OCI-LY7 (cell line): ENCODE data around the gene NAV1. TPM values are rescaled to one million over a fixed set of nuclear protein-coding genes. Genes with fewer than 3 reads are reported as not detected.

ENCODE experiments used
- BruUV-seq: library from RNA; stranded (reverse); fragments of 400-500 nt; replicated peaks from 2 replicates; lab custom pipeline; 2021; lab: Mats Ljungman, UMichigan
- CTCF ChIA-PET: fragments of 300-600 bp; sonication (Branson Sonifier 250); formaldehyde crosslinking; loops from one replicate; lab custom pipeline; 2022; ENCODE audit warnings: antibody characterized with exemption; ENCODE audit not compliant: unreplicated experiment; lab: Charles Lee
- POLR2A ChIA-PET: fragments of 300-600 bp; sonication (Branson Sonifier 250); formaldehyde crosslinking; loops from one replicate; lab custom pipeline; 2022; ENCODE audit warnings: antibody characterized with exemption; lab: Charles Lee
- DNase-seq: peaks from one replicate; pipeline ENCODE4 v3.0.0-alpha.2; 2015; ENCODE audit warnings: low spot score
- H2AFZ ChIP-seq: fragments of 200-600 bp; sonication (generic), shearing (Covaris generic); 2 replicates; pipeline ENCODE4 v1.6.1; 2014; ENCODE audit warnings: mild to moderate bottlenecking, antibody characterized with exemption, low read length, moderate library complexity
- H3K27ac ChIP-seq: fragments of 200-600 bp; sonication (generic); 2 replicates; pipeline ENCODE4 v1.5.1; 2014; ENCODE audit warnings: mixed run types, low read depth, mild to moderate bottlenecking, moderate library complexity, low read length, inconsistent platforms; ENCODE audit not compliant: poor library complexity, severe bottlenecking
- H3K36me3 ChIP-seq: fragments of 200-600 bp; sonication (generic); 2 replicates; pipeline ENCODE4 v1.6.1; 2014; ENCODE audit warnings: mild to moderate bottlenecking, antibody characterized with exemption, low read length, moderate library complexity, mixed read lengths; ENCODE audit not compliant: insufficient read depth
- H3K4me1 ChIP-seq: fragments of 200-600 bp; sonication (generic); 2 replicates; pipeline ENCODE4 v1.5.1; 2014; ENCODE audit warnings: mild to moderate bottlenecking, low read length; ENCODE audit not compliant: insufficient read depth, poor library complexity, severe bottlenecking
- H3K4me2 ChIP-seq: fragments of 200-600 bp; sonication (generic); 2 replicates; pipeline ENCODE4 v1.6.1; 2014; ENCODE audit warnings: mild to moderate bottlenecking, low read length
- H3K4me3 ChIP-seq: fragments of 200-600 bp; sonication (generic); 2 replicates; pipeline ENCODE4 v1.5.1; 2014; ENCODE audit warnings: mild to moderate bottlenecking, low read depth, low read length; ENCODE audit not compliant: poor library complexity, severe bottlenecking
- H3K79me2 ChIP-seq: fragments of 200-600 bp; sonication (generic); 2 replicates; pipeline ENCODE4 v1.6.1; 2016; ENCODE audit warnings: low read depth, mild to moderate bottlenecking, low read length, moderate library complexity, mixed read lengths; ENCODE audit not compliant: insufficient read depth
- H3K9me2 ChIP-seq: fragments of 200-600 bp; sonication (generic); 2 replicates; pipeline ENCODE4 v1.6.1; 2016; ENCODE audit warnings: mild to moderate bottlenecking, low read length, mixed read lengths; ENCODE audit not compliant: insufficient read depth
- H3K9me3 ChIP-seq: fragments of 200-600 bp; sonication (generic); 2 replicates; pipeline ENCODE4 v1.6.1; 2014; ENCODE audit warnings: mild to moderate bottlenecking, mixed run types, low read length, mixed read lengths
- H4K20me1 ChIP-seq: fragments of 200-600 bp; sonication (generic); 2 replicates; pipeline ENCODE4 v1.6.1; 2014; ENCODE audit warnings: mild to moderate bottlenecking, antibody characterized with exemption, low read length, moderate library complexity, mixed read lengths; ENCODE audit not compliant: insufficient read depth
- CTCF ChIP-seq: fragments of 200-600 bp; sonication (generic); conservative IDR thresholded peaks from 2 replicates; pipeline ENCODE4 v1.5.1; 2014; ENCODE audit warnings: mild to moderate bottlenecking, antibody characterized with exemption, low read length, moderate library complexity, mixed read lengths
- EZH2phosphoT487 ChIP-seq: fragments of 200-600 bp; sonication (generic); IDR thresholded peaks from 2 replicates; pipeline ENCODE4 v1.6.1; 2018; ENCODE audit warnings: low read depth, borderline replicate concordance, mild to moderate bottlenecking, mixed run types, antibody characterized with exemption, low read length, moderate library complexity, mixed read lengths
- intact Hi-C: fragments of 100-400 bp; cut with micrococcal nuclease; formaldehyde crosslinking; loops from one replicate; pipeline ENCODE4 v1.10.0; 2022; ENCODE audit not compliant: unreplicated experiment
- total RNA-seq, 2 experiments: library from RNA; depleted of rRNA in 1 of 2; stranded (reverse); fragments of >200 nt in 1 of 2; shearing (Covaris generic) in 1 of 2; gene quantifications; 2 replicates each; pipeline ENCODE4 v1.2.3, GENCODE V29; 2014 to 2022

The NAV1 gene
- total RNA-seq, 2 experiments from 2014 or later: 4.2 to 20.7 TPM

- CTCF ChIA-PET: no interaction called here
- DNase-seq: no peak
These were observed 2.4 kb upstream of the NAV1 start for GRCh38 chr1:201536558-201536957.

DNA sequence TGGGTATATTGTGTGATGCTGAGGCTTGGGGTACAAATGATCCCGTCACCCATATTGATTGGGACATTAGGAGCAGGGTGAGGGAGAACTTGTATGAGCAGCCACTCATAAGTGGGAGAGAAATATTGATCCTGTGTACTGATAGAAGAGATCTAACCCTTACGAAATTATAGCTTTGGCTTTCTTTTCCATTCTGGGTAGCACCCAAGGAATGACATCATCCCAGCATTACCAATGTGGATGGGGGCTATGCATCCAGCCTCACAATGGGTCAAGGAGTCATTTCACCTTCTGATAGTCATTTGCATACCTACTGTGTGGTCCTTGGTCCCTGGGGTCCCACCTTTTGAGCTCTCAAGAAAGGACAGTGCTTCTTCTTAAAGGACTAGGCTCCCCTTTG is 1.9 kb upstream of the NAV1 start:
- H3K9me3 ChIP-seq: no peaks in the 10 kb centered on the region
- no peak for TF ChIP-seq CTCF
- ChIA-PET POLR2A (no interaction called here), CTCF (no interaction called here)
- H3K79me2 ChIP-seq: no peaks in the 10 kb centered on the region
- no peak overlapping the region for H3K27ac ChIP-seq
- DNase-seq: no peak
- no peaks in the 10 kb centered on the region for H4K20me1 ChIP-seq
- H3K4me1 ChIP-seq: peaks cover 12% of the 10 kb centered on the region
- no peaks in the 10 kb centered on the region for H3K36me3 ChIP-seq
- no TSS peak for BruUV-seq
- intact Hi-C loops: no loop called here
- no peaks in the 10 kb centered on the region for H3K9me2 ChIP-seq
- no peak overlapping the region for H3K4me3 ChIP-seq
- H3K4me2 ChIP-seq: no peak overlapping the region
- H2AFZ ChIP-seq: no peak overlapping the region

More at GRCh38 chr1:201536558-201536957, 2.4 kb upstream of the NAV1 start:
- Histone ChIP-seq H3K4me3 (no peak overlapping the region), H3K27ac (no peak overlapping the region), H3K36me3 (no peaks in the 10 kb centered on the region), H3K9me2 (no peaks in the 10 kb centered on the region), H3K79me2 (no peaks in the 10 kb centered on the region), H3K9me3 (no peaks in the 10 kb centered on the region), H3K4me2 (no peak overlapping the region), H2AFZ (no peak overlapping the region), H4K20me1 (no peaks in the 10 kb centered on the region), H3K4me1 (peaks cover 12% of the 10 kb centered on the region)
- intact Hi-C loops: no loop called here
- TF ChIP-seq EZH2phosphoT487 (no peak), CTCF (no peak)
- BruUV-seq: no TSS peak
- POLR2A ChIA-PET: no interaction called here

GRCh38 chr1:201537467-201537866 is 1.5 kb upstream of the NAV1 start:
- H3K4me2 ChIP-seq: no peak overlapping the region

More at GRCh38 chr1:201537467-201537866, 1.5 kb upstream of the NAV1 start:
- H3K4me1 ChIP-seq: peaks cover 12% of the 10 kb centered on the region
- no TSS peak for BruUV-seq
- no peak for DNase-seq
- no peak overlapping the region for H3K4me3 ChIP-seq
- H2AFZ ChIP-seq: no peak overlapping the region
- H3K9me3 ChIP-seq: no peaks in the 10 kb centered on the region
- CTCF ChIA-PET: no interaction called here
- no peak overlapping the region for H3K27ac ChIP-seq
- intact Hi-C loops: no loop called here
- no peaks in the 10 kb centered on the region for H4K20me1 ChIP-seq
- no peaks in the 10 kb centered on the region for H3K9me2 ChIP-seq
- POLR2A ChIA-PET: interaction anchor here (0.6 kb wide), 1 partner anchor 12 kb away, joined by 4 read pairs; no protein-coding TSS in a partner anchor
- TF ChIP-seq CTCF: no peak
- H3K79me2 ChIP-seq: no peaks in the 10 kb centered on the region
- no peaks in the 10 kb centered on the region for H3K36me3 ChIP-seq
